Mesenchymal stem cell (in vitro differentiated cells and primary cell): ENCODE data around the gene SRGAP1.

Experiments
- DNase-seq: peaks from one replicate; pipeline ENCODE4 v3.0.0-alpha.2; 2013
- H2AFZ ChIP-seq: one replicate; pipeline ENCODE4 v1.6.1; 2013; ENCODE audit warnings: low read depth, mild to moderate bottlenecking, control low read depth, inconsistent platforms, low read length, moderate library complexity
- H2AK5ac ChIP-seq: 2 replicates; pipeline ENCODE4 v1.6.1; 2013; ENCODE audit warnings: low read length, moderate library complexity, mild to moderate bottlenecking, inconsistent platforms; ENCODE audit not compliant: severe bottlenecking
- H2BK120ac ChIP-seq: one replicate; pipeline ENCODE4 v1.6.1; 2013; ENCODE audit warnings: low read depth, mild to moderate bottlenecking, inconsistent platforms, low read length, moderate library complexity
- H2BK12ac ChIP-seq, 2 experiments: one replicate each; pipeline ENCODE4 v1.6.1; 2013; ENCODE audit warnings: inconsistent platforms in 2 of 2, low read length in 2 of 2, mild to moderate bottlenecking in 2 of 2, moderate library complexity in 2 of 2, control low read depth in 1 of 2
- H2BK15ac ChIP-seq: one replicate; pipeline ENCODE4 v1.6.1; 2013; ENCODE audit warnings: mild to moderate bottlenecking, low read depth, inconsistent platforms; ENCODE audit not compliant: poor library complexity, severe bottlenecking
- H2BK5ac ChIP-seq: 2 replicates; pipeline ENCODE4 v1.6.1; 2013; ENCODE audit warnings: low read depth, mild to moderate bottlenecking, low read length, control low read depth, inconsistent platforms; ENCODE audit not compliant: poor library complexity, severe bottlenecking
- H3K14ac ChIP-seq, 2 experiments: one replicate each; pipeline ENCODE4 v1.6.1; 2013; ENCODE audit warnings: inconsistent platforms in 2 of 2, low read length in 2 of 2, control low read depth in 1 of 2, mild to moderate bottlenecking in 1 of 2, moderate library complexity in 1 of 2
- H3K18ac ChIP-seq, 2 experiments: one replicate each; pipeline ENCODE4 v1.6.1; 2013; ENCODE audit warnings: inconsistent platforms in 2 of 2, low read length in 2 of 2, control low read depth in 1 of 2, low read depth in 1 of 2, mild to moderate bottlenecking in 1 of 2
- H3K23ac ChIP-seq, 2 experiments: one replicate each; pipeline ENCODE4 v1.6.1; 2013; ENCODE audit warnings: inconsistent platforms in 2 of 2, low read length in 2 of 2, mild to moderate bottlenecking in 2 of 2, moderate library complexity in 2 of 2, control low read depth in 1 of 2
- H3K27ac ChIP-seq: 2 replicates; pipeline ENCODE4 v1.5.1; 2013; ENCODE audit warnings: mild to moderate bottlenecking, moderate library complexity, low read length, control low read depth, inconsistent platforms; ENCODE audit not compliant: poor library complexity, severe bottlenecking
- H3K27me3 ChIP-seq, 2 experiments: 2 replicates each; pipeline versions ENCODE4 v1.6.1 to v1.7.0; 2013; ENCODE audit warnings: low read length in 2 of 2, mild to moderate bottlenecking in 2 of 2, moderate library complexity in 2 of 2, control low read depth in 1 of 2, inconsistent platforms in 1 of 2; ENCODE audit not compliant: control insufficient read depth in 1 of 2, insufficient read depth in 1 of 2
- H3K36me3 ChIP-seq, 2 experiments: 2 replicates each; pipeline versions ENCODE4 v1.6.1 to v1.7.0; 2013; ENCODE audit warnings: low read length in 2 of 2, control low read depth in 1 of 2, inconsistent platforms in 1 of 2, low read depth in 1 of 2, mild to moderate bottlenecking in 1 of 2; ENCODE audit not compliant: insufficient read depth in 2 of 2, control insufficient read depth in 1 of 2
- H3K4ac ChIP-seq, 2 experiments: one replicate each; pipeline ENCODE4 v1.6.1; 2013; ENCODE audit warnings: inconsistent platforms in 2 of 2, low read length in 2 of 2, mild to moderate bottlenecking in 2 of 2, moderate library complexity in 2 of 2, control low read depth in 1 of 2, low read depth in 1 of 2
- H3K4me1 ChIP-seq: 2 replicates; pipeline ENCODE4 v1.6.1; 2013; ENCODE audit warnings: low read depth, low read length, control low read depth; ENCODE audit not compliant: control insufficient read depth, insufficient read depth
- H3K4me2 ChIP-seq: 2 replicates; pipeline ENCODE4 v1.6.1; 2013; ENCODE audit warnings: low read length, mild to moderate bottlenecking, inconsistent platforms; ENCODE audit not compliant: poor library complexity, severe bottlenecking
- H3K4me3 ChIP-seq, 2 experiments: 2 replicates each; pipeline versions ENCODE4 v1.5.1 to v1.7.0; 2013; ENCODE audit warnings: low read length in 2 of 2, mild to moderate bottlenecking in 2 of 2, control low read depth in 1 of 2, low read depth in 1 of 2; ENCODE audit not compliant: insufficient read depth in 1 of 2
- H3K79me1 ChIP-seq: replicated peaks from 2 replicates; pipeline ENCODE4 v1.6.1; 2013; ENCODE audit warnings: mild to moderate bottlenecking, control low read depth, low read length, inconsistent platforms; ENCODE audit not compliant: poor library complexity, severe bottlenecking
- H3K9ac ChIP-seq: 2 replicates; pipeline ENCODE4 v1.7.0; 2013; ENCODE audit warnings: mild to moderate bottlenecking, low read length, moderate library complexity
- H3K9me3 ChIP-seq: 2 replicates; pipeline ENCODE4 v1.7.0; 2013; ENCODE audit warnings: mild to moderate bottlenecking, low read length; ENCODE audit not compliant: control insufficient read depth
- H4K8ac ChIP-seq: one replicate; pipeline ENCODE4 v1.6.1; 2013; ENCODE audit warnings: inconsistent platforms, mild to moderate bottlenecking, low read length, moderate library complexity
- H4K91ac ChIP-seq: one replicate; pipeline ENCODE4 v1.6.1; 2013; ENCODE audit warnings: mild to moderate bottlenecking, low read length, inconsistent platforms
- WGBS: methylation state at CpG from one replicate; pipeline ENCODE4 v1.1.7; 2013; ENCODE audit warnings: mixed read lengths; 5-methylcytosine and 5-hydroxymethylcytosine counted together

The SRGAP1 gene

GRCh38 chr12:63836046-63836445 lies 8.5 kb upstream of the SRGAP1 start:
- no peak overlapping the region for H2BK15ac ChIP-seq
- H3K4me3 ChIP-seq: no peak overlapping the region
- no peaks in the 10 kb centered on the region for H3K27me3 ChIP-seq
- H3K79me1 ChIP-seq: no peaks in the 10 kb centered on the region
- H4K8ac ChIP-seq: no peak overlapping the region
- no peaks in the 10 kb centered on the region for H3K9me3 ChIP-seq
- H3K4me2 ChIP-seq: no peak overlapping the region
- no peaks in the 10 kb centered on the region for H3K36me3 ChIP-seq
- H2BK12ac ChIP-seq: no peak overlapping the region
- H3K27ac ChIP-seq: no peak overlapping the region
- H3K23ac ChIP-seq: no peak overlapping the region
- H3K4ac ChIP-seq: no peak overlapping the region
- H2BK120ac ChIP-seq: no peak overlapping the region
- no CpG with 5 or more reads among the region's 2 CpGs for WGBS
- no peak overlapping the region for H2BK5ac ChIP-seq
- no peaks in the 10 kb centered on the region for H3K4me1 ChIP-seq
- H2AFZ ChIP-seq: no peak overlapping the region
- H3K14ac ChIP-seq: no peak overlapping the region
- H4K91ac ChIP-seq: no peak overlapping the region
- no peak for DNase-seq
- no peak overlapping the region for H3K18ac ChIP-seq
- no peak overlapping the region for H2AK5ac ChIP-seq
- H3K9ac ChIP-seq: no peak overlapping the region

DNA sequence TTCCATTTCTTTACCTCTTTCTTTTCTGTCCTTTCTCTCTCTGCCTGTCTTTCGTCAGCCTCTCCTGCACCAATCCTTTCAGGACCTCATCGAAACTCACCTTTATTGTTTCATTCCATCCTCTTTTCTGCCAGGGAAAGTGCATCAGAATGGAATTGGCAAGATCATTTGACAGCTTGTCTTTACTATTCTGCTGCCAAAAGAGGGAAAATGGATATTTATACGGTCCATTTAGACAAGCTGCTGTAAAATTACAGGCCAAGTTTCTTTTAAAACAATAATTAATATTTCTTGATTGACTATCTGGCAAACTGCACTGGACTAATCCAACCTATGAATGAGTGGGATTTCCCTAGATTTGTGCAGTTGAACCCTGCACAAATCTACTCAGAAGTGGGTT lies 7.6 kb upstream of the SRGAP1 start:
- Histone ChIP-seq H2BK15ac (no peak overlapping the region), H2BK120ac (no peak overlapping the region), H3K9me3 (no peaks in the 10 kb centered on the region), H3K4me2 (no peak overlapping the region), H3K4ac (no peak overlapping the region), H4K91ac (no peak overlapping the region), H3K27me3 (no peaks in the 10 kb centered on the region), H3K36me3 (no peaks in the 10 kb centered on the region), H3K9ac (no peak overlapping the region), H3K4me3 (no peak overlapping the region), H3K14ac (no peak overlapping the region), H2BK12ac (no peak overlapping the region), H3K79me1 (no peaks in the 10 kb centered on the region), H4K8ac (no peak overlapping the region), H3K27ac (no peak overlapping the region), H2AFZ (no peak overlapping the region), H2BK5ac (no peak overlapping the region), H3K23ac (no peak overlapping the region), H2AK5ac (no peak overlapping the region), H3K4me1 (no peaks in the 10 kb centered on the region), H3K18ac (no peak overlapping the region)
- DNase-seq: no peak
- 97% methylated on average over 3 of the region's 3 CpGs for WGBS

DNA sequence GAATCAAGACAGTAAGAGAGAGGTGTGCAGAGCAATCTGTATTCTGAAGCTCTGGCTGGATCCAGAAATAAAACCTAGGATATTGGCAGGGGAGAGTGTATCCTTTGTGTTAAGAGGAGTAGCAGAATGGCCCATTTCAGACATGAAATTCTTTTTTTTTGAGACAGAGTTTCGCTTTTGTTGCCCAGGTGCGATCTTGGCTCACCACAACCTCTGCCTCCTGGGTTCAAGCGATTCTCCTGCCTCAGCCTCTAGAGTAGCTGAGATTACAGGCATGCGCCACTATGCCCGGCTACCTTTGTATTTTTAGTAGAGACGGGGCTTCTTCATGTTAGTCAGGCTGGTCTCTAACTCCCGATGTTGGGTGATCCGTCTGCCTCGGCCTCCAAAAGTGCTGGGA lies 6.1 kb upstream of the SRGAP1 start:
- Histone ChIP-seq H3K4me1 (no peaks in the 10 kb centered on the region), H3K27me3 (no peaks in the 10 kb centered on the region), H2BK5ac (no peak overlapping the region), H2BK120ac (no peak overlapping the region), H3K79me1 (no peaks in the 10 kb centered on the region), H2BK15ac (no peak overlapping the region), H2AFZ (no peak overlapping the region), H3K9ac (no peak overlapping the region), H3K36me3 (no peaks in the 10 kb centered on the region), H2BK12ac (no peak overlapping the region), H3K27ac (no peak overlapping the region), H3K4me2 (no peak overlapping the region), H4K8ac (no peak overlapping the region), H3K18ac (no peak overlapping the region), H3K23ac (no peak overlapping the region), H3K4me3 (no peak overlapping the region), H3K14ac (no peak overlapping the region), H4K91ac (no peak overlapping the region), H3K4ac (no peak overlapping the region), H3K9me3 (no peaks in the 10 kb centered on the region), H2AK5ac (no peak overlapping the region)
- no peak for DNase-seq
- WGBS: 98% methylated on average over 9 of the region's 9 CpGs

DNA sequence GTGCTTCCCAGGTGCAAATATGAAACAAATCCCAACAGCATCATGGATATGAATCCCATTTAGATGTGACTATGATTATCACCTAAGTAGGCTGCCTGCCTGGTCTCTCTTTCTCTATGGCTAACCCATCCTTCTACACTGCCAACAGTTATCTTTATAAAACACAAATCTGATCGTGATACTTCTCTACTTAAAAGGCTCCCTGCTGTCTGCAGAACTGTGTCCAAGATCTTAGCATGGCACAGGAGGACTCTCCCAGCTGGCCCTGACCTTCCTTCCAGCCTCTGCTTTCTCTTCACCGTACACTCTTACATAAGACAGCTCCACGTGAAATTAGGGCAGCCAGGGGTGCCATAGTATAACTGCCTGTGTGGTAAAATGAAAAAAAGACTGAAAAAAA lies 3.5 kb upstream of the SRGAP1 start:
- Histone ChIP-seq H3K4me2 (no peak overlapping the region), H3K4ac (no peak overlapping the region)

More for the DNA sequence above, 3.5 kb upstream of the SRGAP1 start:
- no peaks in the 10 kb centered on the region for H3K79me1 ChIP-seq
- no peak overlapping the region for H3K9ac ChIP-seq
- H4K8ac ChIP-seq: no peak overlapping the region
- H3K14ac ChIP-seq: no peak overlapping the region
- H2BK12ac ChIP-seq: no peak overlapping the region
- 82% methylated on average over 1 of the region's 3 CpGs for WGBS
- no peak overlapping the region for H3K18ac ChIP-seq
- no peak overlapping the region for H2BK5ac ChIP-seq
- no peaks in the 10 kb centered on the region for H3K4me1 ChIP-seq
- H2AK5ac ChIP-seq: no peak overlapping the region
- no peak overlapping the region for H3K4me3 ChIP-seq
- no peak for DNase-seq
- H4K91ac ChIP-seq: no peak overlapping the region
- no peak overlapping the region for H2BK15ac ChIP-seq
- no peaks in the 10 kb centered on the region for H3K9me3 ChIP-seq
- no peak overlapping the region for H3K23ac ChIP-seq
- no peak overlapping the region for H2BK120ac ChIP-seq
- no peaks in the 10 kb centered on the region for H3K36me3 ChIP-seq
- no peak overlapping the region for H2AFZ ChIP-seq
- no peaks in the 10 kb centered on the region for H3K27me3 ChIP-seq
- no peak overlapping the region for H3K27ac ChIP-seq
